Measurements from ENCODE around the gene SGF29.
A peak's percentile ranks its signal among the peaks of the same experiment; 100 is the strongest.
"Not testable (repeated sequence)": the region's sequence is repeated elsewhere in the genome, so short reads cannot be mapped to it uniquely, and the experiment has no call there.

The SGF29 gene

DNA sequence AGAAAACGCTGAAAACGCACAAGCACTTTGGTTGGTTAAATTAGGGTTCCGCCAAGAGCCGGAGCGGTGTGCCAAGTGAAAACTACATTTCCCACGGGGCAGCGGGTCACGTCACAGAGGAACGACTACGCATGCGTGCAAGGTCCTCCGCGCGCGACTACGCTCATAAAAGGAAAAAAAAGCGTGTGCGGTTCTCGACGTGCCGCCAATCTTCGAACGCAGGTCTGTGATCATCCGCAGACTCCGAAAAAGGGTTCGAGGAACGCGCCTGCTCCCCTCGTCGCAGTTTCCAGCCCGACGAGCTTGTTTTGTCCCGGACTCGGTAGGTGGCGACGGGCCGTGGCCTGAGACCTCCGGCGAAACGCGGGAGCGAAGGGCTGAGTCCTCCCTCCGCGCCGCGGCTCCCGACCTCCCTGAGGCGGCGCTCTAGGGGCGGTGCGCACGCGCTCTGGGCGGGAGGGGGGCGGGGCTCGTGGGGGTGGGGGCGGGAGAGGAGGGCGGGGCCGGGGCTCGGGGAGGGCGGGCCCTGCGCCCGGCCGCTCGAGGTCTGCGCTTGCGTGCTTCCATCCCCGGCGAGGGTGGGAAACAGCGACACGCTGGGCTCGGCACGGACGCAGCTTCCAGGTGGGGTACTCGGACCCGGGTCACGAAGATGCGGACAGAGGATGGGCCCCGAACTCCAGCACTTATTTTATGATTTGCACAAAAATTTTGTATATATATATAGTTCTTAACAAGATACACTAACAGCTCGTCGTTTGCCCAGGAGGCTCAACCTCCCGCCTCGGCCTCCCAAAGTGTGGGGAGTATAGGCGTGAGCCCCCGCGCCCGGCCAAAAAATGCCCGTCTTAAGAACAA lies at the start of gene SGF29:
Gene SGF29 (plus strand): TSS at position 145 of the 858 bp plus-strand sequence. CDS start 27,150 bp downstream, outside the sequence.
- Mint-ChIP-seq H3K36me3 (peaks cover 7% of the 10 kb centered on the region), H3K4me1 (ENCODE audit: low read depth) (peaks cover 33% of the 10 kb centered on the region), H3K4me3 (peak within 1 kb of the TSS; percentile 95), H3K27ac (peak within 1 kb of the TSS; percentile 97), H3K9me3 (ENCODE audit: low read depth) (no peaks in the 10 kb centered on the region), H3K27me3 (no peaks in the 10 kb centered on the region)

DNA sequence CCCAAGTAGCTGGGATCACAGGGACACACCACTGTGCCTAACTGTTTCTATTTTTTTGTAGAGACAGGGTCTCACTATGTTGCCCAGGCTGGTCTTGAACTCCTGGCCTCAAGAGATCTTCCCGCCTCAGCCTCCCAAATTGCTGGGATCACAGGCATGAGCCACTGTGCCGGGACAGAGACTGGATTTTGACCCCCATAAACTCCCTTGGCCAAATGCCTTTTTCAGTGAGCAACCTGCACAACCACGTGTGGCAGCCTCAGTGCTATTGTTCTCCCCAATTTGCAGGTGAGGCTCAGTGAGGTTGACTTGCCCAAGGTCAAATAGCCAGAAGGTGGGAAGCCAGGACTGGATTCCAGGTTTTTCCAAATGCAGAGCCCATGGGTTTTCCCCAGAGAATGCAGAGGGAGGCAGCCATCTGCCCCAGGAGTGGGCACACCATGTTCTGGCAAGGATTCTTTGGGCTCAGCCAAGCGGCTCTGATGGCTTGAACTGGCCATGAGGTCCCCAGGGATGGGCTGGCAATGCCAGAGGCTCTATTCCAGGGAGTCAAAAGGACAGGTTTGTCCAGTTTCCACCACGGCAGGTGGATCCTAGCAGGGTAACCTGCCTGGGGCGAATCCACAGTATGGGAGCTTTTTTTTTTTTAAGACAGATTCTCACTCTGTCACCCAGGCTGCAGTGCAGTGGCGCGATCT lies 48.9 kb upstream of the SGF29 start:
- no peaks in the 10 kb centered on the region for H3K9me3 Mint-ChIP-seq (ENCODE audit: low read depth)
- no peaks in the 10 kb centered on the region for H3K36me3 Mint-ChIP-seq
- no peak overlapping the region for H3K27ac Mint-ChIP-seq
- H3K4me3 Mint-ChIP-seq: no peak overlapping the region
- no peaks in the 10 kb centered on the region for H3K27me3 Mint-ChIP-seq
- peaks cover 13% of the 10 kb centered on the region for H3K4me1 Mint-ChIP-seq (ENCODE audit: low read depth)

DNA sequence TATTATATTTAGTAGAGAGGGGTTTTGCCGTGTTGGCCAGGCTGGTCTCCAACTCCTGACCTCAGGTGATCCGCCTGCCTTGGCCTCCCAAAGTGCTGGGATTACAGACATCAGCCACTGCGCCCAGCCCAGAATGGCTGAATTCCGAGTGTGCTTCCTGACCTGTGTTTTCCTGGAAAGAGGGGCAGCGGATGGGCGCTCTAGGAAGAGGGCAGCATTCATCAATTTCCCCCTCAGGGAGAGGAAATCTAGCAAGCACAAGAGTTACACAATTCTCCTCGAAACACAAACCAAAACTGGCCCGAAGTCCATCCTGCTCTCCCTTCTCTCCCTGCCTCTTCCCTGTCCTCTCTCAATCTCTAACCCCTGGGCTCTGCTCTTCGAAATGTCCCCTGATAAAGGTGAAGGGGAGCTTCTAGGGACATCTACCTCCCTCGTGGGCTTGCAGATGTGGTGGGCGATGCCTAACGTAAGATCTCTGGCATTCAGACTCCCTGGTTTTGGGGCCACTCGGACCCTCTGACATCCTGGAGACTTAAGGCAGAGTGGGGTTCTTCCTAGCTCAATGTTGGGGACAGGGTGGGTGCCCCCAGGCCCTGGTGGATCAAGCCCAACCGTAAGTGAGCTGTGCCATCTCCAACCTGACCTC lies 48.1 kb upstream of the SGF29 start:
- Mint-ChIP-seq H3K27me3 (no peaks in the 10 kb centered on the region), H3K9me3 (ENCODE audit: low read depth) (no peaks in the 10 kb centered on the region), H3K36me3 (no peaks in the 10 kb centered on the region), H3K4me1 (ENCODE audit: low read depth) (peaks cover 13% of the 10 kb centered on the region), H3K4me3 (no peak overlapping the region), H3K27ac (no peak overlapping the region)

DNA sequence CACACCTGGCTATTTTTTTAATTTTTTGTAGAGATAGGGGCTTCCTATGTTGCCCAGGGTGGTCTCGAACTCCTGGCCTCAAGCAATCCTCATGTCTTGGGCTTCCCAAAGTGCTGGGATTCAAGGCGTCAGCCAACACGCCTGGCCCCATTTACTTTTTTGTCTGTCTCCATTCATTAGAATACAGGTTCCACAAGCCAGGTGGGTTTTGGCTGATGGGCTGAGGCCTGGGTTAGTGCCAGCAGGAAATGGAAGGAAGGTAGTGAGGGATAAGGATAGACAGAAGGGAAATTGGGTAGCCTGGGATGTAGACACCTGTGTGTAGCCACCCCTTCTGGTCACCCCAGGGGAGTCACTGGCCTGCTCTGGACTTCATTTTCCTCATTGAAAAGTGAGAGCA lies 42.7 kb upstream of the SGF29 start:
- Mint-ChIP-seq H3K9me3 (ENCODE audit: low read depth) (no peaks in the 10 kb centered on the region), H3K27me3 (no peaks in the 10 kb centered on the region), H3K4me3 (no peak overlapping the region), H3K4me1 (ENCODE audit: low read depth) (peaks cover 12% of the 10 kb centered on the region), H3K27ac (no peak overlapping the region), H3K36me3 (no peaks in the 10 kb centered on the region)

DNA sequence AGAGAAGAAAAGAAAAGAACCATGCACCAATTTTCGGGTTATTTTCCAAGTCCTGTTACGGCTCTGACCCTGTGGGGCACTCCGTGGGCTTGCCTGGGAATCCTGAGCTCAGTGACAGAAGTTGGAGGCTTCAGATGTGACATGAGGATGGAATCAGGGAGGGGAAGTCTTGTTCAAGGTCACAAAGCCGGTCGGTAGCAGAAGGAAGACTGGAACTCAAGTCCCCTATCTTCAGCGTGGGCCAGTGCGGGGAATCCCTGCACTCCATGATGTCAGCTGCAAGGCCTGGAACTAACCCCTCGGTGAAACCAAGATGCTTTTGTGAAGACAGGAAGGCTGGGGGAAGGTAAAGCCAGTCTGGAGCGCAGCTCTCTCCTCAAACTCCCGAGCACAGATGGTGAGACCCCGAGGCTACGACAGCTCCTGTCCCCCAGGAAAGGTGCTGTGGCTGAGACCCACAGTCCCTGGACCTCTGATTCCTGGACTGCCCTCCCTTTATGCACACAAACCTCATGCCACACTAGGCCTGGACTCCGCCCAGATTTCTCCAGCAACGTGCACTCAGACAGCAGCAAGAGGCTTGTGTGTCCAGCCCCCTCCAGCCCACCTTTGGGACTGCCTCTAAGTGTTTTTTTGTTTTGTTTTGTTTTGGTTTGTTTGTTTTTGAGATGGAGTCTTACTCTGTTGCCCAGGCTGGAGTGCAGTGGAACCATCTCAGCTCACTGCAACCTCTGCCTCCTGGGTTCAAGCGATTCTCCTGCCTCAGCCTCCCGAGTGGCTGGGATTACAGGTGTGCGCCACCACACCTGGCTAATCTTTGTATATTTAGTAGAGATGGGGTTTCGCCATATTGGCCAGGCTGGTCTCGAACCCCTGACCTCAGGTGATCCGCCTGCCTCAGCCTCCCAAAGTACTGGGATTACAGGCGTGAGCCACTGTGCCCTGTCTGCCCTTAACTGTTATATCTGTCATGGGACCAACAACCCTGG lies 41.6 kb upstream of the SGF29 start:
- Mint-ChIP-seq H3K4me1 (ENCODE audit: low read depth) (peaks cover 10% of the 10 kb centered on the region), H3K27ac (no peak overlapping the region), H3K9me3 (ENCODE audit: low read depth) (no peaks in the 10 kb centered on the region), H3K4me3 (no peak overlapping the region), H3K36me3 (no peaks in the 10 kb centered on the region), H3K27me3 (no peaks in the 10 kb centered on the region)

DNA sequence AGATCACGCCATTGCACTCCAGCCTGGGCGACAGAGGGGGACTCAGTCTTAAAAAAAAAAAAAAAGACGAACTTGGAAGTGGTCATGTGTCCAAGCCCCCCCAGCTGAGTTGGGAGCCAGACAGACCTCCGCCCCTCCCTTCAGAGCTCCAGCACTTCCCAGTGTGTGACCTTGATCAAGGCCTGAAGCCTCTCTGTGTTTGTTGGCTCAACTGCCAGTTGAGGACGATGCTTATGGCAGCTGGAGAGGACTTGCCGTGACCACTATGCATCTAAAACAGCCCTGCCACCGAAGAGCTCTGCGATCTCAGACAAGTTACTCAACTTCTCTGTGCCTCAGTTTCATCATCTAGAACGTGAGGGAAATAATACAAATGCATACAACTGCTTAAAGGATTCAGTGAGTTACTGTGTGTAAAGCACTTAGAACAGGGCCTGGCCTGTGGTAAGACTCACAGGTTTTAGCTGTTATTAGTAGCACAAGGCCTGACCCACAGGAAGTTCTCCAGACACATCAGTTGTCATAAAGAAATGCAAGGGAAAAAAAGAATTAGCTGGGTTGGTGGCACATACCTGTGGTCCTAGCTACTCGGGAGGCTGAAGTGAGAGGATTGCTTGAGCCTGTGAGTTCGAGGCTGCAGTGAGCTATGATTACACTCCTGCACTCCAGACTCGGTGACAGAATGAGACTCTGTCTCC lies 40.1 kb upstream of the SGF29 start:
- Mint-ChIP-seq H3K4me3 (no peak overlapping the region), H3K27me3 (no peaks in the 10 kb centered on the region), H3K4me1 (ENCODE audit: low read depth) (peaks cover 2% of the 10 kb centered on the region), H3K27ac (no peak overlapping the region), H3K36me3 (no peaks in the 10 kb centered on the region), H3K9me3 (ENCODE audit: low read depth) (no peaks in the 10 kb centered on the region)

DNA sequence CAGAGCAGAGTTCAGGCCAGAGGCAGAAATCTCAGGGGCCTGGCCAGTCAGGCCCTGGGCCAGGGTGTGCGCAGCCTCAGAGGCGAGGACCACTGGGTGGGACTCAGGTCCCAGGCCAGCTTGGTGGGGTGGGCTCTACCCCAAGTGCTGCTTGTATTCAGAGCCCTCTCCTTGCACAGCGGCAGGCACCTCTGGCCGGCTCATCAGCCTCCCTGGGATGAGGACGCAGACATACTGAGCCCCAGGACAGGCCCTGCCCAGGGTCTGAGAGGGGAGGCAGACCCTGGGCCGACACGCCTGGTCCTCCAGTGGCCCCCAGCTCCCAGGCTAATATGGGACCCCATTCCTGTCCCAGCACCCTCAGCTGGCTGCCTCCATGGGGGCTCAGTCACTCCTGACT lies 39.5 kb upstream of the SGF29 start:
- peaks cover 2% of the 10 kb centered on the region for H3K4me1 Mint-ChIP-seq (ENCODE audit: low read depth)
- H3K27me3 Mint-ChIP-seq: no peaks in the 10 kb centered on the region
- H3K4me3 Mint-ChIP-seq: no peak overlapping the region
- no peak overlapping the region for H3K27ac Mint-ChIP-seq
- no peaks in the 10 kb centered on the region for H3K36me3 Mint-ChIP-seq
- no peaks in the 10 kb centered on the region for H3K9me3 Mint-ChIP-seq (ENCODE audit: low read depth)

DNA sequence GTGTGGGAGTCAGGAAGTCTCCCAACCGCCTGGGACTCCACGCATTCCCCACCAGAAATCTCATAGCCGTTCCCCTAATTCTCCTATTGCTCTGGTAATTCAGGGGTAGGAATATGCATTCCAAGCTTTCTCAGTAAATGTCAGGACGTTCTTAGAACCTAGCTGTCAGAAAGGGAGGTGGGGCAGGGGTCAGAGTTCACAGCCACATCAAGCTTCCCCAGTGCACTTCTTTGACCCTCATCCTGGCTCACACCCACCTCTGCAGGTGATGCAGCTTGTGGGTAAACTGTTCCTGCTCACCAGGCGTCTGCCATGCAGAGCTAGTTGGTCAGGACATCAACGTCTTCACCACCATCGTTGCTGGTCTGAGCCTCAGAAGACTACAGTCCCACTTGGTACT lies 33.0 kb upstream of the SGF29 start:
- Mint-ChIP-seq H3K9me3 (ENCODE audit: low read depth) (no peaks in the 10 kb centered on the region), H3K4me3 (no peak overlapping the region), H3K27ac (no peak overlapping the region), H3K27me3 (no peaks in the 10 kb centered on the region), H3K36me3 (no peaks in the 10 kb centered on the region), H3K4me1 (ENCODE audit: low read depth) (peaks cover 5% of the 10 kb centered on the region)

DNA sequence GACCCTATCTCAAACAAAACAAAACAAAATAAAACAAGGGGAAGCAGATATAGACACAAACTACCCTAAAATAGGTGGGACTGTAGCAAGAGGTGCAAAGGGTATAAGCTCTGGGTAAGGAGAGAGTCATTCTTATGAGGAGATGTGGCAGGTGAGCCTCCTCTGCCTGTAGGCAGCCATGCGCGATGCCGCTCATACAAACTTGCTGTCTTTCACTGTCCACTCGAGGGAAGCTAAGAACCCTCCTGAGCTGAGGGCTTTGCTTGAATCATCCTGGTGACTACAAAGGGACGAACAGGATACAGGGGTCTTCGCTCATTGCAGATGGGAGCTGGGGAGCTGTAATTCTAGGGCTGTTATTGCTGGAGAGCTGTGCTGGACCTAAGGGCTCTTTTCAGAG lies 32.3 kb upstream of the SGF29 start:
- Mint-ChIP-seq H3K4me1 (ENCODE audit: low read depth) (peaks cover 5% of the 10 kb centered on the region), H3K36me3 (no peaks in the 10 kb centered on the region), H3K4me3 (no peak overlapping the region), H3K9me3 (ENCODE audit: low read depth) (no peaks in the 10 kb centered on the region), H3K27ac (no peak overlapping the region), H3K27me3 (no peaks in the 10 kb centered on the region)

DNA sequence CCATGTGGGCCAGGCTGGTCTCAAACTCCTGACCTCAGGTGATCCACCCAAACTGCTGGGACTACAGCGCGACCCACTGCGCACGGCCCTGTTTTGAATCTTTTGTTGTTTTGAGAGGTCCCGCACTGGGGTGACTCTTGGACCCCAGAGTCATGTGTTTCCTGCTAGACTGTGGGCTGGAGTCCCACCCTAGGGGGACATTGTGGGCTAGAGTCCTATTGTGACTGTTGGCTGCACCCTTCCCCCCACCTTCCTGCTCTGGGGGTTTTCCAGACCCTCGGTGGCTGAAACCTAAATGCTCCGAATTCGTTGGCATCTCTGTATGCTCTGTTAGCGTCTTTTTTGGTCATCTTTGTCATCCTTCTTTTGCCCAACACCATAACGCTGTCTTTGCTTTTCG lies 30.9 kb upstream of the SGF29 start:
- no peak overlapping the region for H3K4me3 Mint-ChIP-seq
- H3K27ac Mint-ChIP-seq: no peak overlapping the region
- H3K9me3 Mint-ChIP-seq (ENCODE audit: low read depth): no peaks in the 10 kb centered on the region
- H3K36me3 Mint-ChIP-seq: no peaks in the 10 kb centered on the region
- H3K27me3 Mint-ChIP-seq: no peaks in the 10 kb centered on the region
- H3K4me1 Mint-ChIP-seq (ENCODE audit: low read depth): peaks cover 5% of the 10 kb centered on the region

DNA sequence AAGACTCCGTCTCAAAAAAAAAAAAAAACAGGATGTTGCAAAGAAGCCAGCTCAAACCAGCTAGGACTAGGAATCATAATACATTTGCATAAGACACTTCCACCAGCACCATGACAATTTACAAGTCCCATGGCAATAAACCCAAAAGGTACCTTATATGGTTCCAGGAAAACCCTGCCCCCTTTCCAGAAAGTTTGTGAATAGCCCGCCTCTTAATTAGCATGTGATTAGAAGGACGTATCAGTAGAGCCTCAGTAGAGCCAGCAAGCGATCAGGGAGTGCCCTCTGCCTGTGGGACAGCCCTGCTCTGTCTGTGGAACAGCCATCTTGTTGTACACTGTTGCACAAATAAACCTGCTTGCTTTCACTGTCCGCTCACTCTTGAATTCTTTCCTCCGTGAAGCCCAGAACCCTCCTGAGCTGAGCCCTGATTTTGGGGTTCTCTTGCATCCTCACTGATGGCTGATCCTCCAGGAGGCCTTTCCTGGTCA lies 29.0 kb upstream of the SGF29 start:
- Mint-ChIP-seq H3K9me3 (ENCODE audit: low read depth) (no peaks in the 10 kb centered on the region), H3K4me1 (ENCODE audit: low read depth) (peaks cover 5% of the 10 kb centered on the region), H3K36me3 (no peaks in the 10 kb centered on the region), H3K27me3 (no peaks in the 10 kb centered on the region), H3K4me3 (no peak overlapping the region), H3K27ac (no peak overlapping the region)

DNA sequence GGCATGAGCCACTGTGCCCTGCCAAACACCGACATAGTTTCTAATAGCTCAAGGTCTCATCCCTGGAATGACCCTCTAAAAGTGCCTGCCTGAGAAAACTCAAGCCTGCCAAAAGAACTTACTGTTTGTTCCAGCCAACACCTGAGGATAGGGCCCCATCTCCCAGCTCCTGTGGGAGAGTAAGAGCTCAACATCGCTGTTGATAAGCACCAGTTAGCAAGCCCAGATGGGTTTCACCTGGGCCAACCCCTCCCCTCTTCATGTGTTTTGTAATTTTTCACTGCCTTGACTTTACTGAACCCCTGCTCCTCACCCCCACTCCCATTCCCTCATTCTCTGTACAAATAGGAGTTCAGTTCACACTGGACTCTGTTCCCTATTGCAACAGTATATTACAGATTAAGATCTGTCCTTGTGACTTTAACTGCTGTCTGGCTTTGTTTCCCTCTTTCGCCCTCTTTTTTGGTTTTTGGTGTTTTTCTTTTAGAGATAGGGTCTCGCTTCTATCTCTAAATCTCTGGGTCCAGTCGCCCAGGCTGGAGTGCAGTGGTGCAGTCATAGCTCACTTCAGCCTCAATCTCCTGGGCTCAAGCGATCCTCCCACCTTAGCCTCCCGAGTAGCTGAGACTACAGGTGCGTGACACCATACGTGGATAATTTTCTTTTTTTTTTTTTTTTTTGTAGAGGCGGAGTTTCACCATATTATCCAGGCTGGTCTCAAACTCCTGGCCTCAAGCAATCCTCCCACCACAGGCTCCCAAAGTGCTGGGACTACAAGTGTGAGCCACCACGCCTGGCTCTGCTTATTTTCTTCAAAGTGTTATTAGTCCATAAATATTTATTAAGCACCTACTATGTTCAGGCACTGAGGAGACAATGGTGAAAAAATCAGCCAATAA lies 27.3 kb upstream of the SGF29 start:
- Mint-ChIP-seq H3K9me3 (ENCODE audit: low read depth) (no peaks in the 10 kb centered on the region), H3K4me3 (no peak overlapping the region)

DNA sequence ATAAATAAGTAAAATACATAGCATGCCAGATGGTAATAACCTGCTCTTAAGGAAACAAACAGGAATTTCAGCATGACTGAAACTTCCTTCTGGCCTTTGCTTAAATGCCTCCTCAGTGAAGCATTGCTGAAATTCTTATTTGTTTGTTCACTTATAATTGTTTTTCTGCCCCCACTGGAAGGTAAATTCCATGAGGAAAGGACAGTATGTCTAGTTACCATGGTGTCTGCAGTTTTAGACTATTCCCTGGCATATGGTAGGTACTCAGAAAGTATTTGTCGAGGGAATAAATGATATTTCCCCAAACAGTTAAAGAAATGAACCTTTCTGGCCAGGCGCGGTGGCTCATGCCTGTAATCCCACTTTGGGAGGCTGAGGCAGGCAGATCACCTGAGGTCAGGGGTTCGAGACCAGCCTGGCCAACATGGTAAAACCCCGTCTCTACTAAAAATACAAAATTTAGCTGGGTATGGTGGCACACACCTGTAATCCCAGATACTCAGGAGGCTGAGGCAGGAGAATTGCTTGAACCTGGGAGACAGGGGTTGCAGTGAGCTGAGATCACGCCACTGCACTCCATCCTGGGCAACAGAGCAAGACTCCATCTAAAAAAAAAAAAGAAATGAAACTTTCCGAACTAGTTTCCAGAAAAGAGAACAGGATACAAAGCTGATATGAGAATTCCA lies 26.5 kb upstream of the SGF29 start:
- not testable (repeated sequence) for H3K4me1 Mint-ChIP-seq (ENCODE audit: low read depth); H3K36me3 Mint-ChIP-seq; H3K9me3 Mint-ChIP-seq (ENCODE audit: low read depth); H3K27me3 Mint-ChIP-seq; H3K27ac Mint-ChIP-seq; H3K4me3 Mint-ChIP-seq

More for the DNA sequence above, 27.3 kb upstream of the SGF29 start:
- Mint-ChIP-seq H3K27me3 (no peaks in the 10 kb centered on the region), H3K27ac (no peak overlapping the region), H3K4me1 (ENCODE audit: low read depth) (peaks cover 5% of the 10 kb centered on the region), H3K36me3 (no peaks in the 10 kb centered on the region)

Data from activated naive CD8-positive, alpha-beta T cell (primary cell).